ENCODE results near the gene ADAM33.

ADAM33 gene

DNA sequence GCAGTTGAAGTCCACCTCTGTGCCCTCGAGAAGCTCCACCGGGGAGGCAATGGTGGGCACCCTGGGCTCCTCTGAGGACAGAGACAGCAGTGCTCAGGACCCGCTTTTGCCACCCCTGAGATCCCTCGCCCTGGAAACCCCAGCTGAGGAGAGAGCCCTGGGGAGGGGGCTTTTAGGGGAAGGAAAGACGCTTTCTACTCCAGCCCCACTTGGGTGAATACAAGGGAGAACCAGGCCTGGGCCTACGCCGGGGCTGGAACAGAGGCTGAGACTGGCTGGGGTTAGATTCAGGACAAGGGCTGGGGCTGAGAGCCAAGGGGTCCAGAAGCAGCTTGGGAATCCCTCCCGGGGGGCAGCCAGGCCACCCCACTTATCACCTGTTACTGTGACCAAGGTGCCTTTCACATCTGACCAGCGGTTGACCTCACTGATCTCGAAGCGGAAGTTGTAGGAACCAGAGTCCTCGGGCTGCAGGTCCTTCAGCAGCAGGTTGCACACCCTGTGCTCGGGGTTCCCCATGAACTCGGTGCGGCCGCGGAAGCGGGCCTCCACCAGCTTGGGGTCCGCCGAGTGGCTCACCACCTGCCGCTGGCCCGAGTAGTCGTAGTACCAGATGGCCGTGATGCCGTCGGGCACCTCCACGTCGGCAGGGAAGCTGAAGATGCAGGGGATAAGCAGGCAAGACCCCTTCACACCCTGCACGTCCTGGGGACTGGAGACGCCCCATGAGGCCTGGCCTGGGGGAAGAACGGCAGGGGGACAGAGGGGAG, 24.3 kb upstream of the ADAM33 start:
- DNase-seq = no peak
- H3K27me3 Mint-ChIP-seq (ENCODE audit: low read depth, poor library complexity) = peaks cover 5% of the 10 kb centered on the region
- H3K9me3 Mint-ChIP-seq = no peaks in the 10 kb centered on the region
- TF ChIP-seq, protein P1, sequence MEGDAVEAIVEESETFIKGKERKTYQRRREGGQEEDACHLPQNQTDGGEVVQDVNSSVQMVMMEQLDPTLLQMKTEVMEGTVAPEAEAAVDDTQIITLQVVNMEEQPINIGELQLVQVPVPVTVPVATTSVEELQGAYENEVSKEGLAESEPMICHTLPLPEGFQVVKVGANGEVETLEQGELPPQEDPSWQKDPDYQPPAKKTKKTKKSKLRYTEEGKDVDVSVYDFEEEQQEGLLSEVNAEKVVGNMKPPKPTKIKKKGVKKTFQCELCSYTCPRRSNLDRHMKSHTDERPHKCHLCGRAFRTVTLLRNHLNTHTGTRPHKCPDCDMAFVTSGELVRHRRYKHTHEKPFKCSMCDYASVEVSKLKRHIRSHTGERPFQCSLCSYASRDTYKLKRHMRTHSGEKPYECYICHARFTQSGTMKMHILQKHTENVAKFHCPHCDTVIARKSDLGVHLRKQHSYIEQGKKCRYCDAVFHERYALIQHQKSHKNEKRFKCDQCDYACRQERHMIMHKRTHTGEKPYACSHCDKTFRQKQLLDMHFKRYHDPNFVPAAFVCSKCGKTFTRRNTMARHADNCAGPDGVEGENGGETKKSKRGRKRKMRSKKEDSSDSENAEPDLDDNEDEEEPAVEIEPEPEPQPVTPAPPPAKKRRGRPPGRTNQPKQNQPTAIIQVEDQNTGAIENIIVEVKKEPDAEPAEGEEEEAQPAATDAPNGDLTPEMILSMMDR (IDR thresholded peaks at IDR 0.05) = no peak
- H3K36me3 Mint-ChIP-seq (ENCODE audit: low read depth) = no peaks in the 10 kb centered on the region
- no peaks in the 10 kb centered on the region for H3K4me1 Mint-ChIP-seq
- no peak overlapping the region for H3K27ac Mint-ChIP-seq
- H3K4me3 Mint-ChIP-seq = no peak overlapping the region

DNA sequence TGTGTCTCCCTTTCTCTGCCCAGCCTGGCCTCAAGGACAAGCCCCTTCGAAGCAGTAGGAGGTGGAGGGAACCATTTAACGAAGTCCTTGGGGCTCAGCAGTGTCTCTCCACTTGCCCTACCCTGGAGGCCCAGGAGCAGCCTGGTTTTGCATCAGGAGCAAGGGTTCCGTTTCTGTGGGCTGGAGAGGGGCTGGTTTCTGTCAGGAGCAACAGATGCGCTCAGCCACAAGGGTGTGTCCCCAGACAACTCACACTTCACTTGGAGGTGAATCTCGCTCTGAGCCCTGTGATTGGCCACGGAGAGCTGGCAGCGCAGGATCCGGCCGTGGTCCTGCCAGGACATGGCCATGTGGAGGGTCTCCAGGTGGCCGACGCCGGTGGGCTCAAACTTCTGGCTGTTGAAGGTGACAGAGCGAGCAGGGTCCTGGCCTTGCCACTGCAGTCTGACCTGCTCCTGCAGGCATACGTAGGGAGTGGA, 23.7 kb upstream of the ADAM33 start:
- Mint-ChIP-seq H3K27me3 (ENCODE audit: low read depth, poor library complexity) (peaks cover 5% of the 10 kb centered on the region), H3K9me3 (no peaks in the 10 kb centered on the region), H3K27ac (no peak overlapping the region), H3K36me3 (ENCODE audit: low read depth) (no peaks in the 10 kb centered on the region), H3K4me1 (no peaks in the 10 kb centered on the region), H3K4me3 (no peak overlapping the region)
- DNase-seq = no peak
- TF ChIP-seq, protein P1 (IDR thresholded peaks at IDR 0.05) = no peak

DNA sequence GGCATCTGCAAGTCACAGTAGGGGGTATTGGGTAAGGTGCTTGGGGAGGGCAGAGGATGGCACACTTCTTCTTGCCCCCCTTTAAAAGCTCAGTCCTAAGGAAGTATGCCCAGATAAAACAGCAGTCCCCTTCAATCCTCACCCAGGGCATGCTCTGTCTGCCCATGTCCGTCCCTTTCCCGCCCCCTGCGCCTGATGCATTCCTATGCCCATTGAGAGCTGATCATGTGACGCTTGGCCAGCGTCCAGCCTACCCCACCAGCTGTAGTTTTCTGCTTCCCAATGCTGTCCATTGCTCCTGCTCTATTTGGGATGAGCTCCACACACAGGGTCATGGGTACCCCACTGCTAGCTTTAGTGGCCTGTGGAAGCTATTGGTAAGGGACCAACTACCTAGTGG, 22.3 kb upstream of the ADAM33 start:
- H3K27ac Mint-ChIP-seq = no peak overlapping the region
- H3K9me3 Mint-ChIP-seq = no peaks in the 10 kb centered on the region
- H3K27me3 Mint-ChIP-seq (ENCODE audit: low read depth, poor library complexity) = peaks cover 5% of the 10 kb centered on the region
- no peaks in the 10 kb centered on the region for H3K4me1 Mint-ChIP-seq
- H3K4me3 Mint-ChIP-seq = no peak overlapping the region
- TF ChIP-seq, protein P1 (IDR thresholded peaks at IDR 0.05) = no peak
- no peaks in the 10 kb centered on the region for H3K36me3 Mint-ChIP-seq (ENCODE audit: low read depth)
- DNase-seq = no peak

DNA sequence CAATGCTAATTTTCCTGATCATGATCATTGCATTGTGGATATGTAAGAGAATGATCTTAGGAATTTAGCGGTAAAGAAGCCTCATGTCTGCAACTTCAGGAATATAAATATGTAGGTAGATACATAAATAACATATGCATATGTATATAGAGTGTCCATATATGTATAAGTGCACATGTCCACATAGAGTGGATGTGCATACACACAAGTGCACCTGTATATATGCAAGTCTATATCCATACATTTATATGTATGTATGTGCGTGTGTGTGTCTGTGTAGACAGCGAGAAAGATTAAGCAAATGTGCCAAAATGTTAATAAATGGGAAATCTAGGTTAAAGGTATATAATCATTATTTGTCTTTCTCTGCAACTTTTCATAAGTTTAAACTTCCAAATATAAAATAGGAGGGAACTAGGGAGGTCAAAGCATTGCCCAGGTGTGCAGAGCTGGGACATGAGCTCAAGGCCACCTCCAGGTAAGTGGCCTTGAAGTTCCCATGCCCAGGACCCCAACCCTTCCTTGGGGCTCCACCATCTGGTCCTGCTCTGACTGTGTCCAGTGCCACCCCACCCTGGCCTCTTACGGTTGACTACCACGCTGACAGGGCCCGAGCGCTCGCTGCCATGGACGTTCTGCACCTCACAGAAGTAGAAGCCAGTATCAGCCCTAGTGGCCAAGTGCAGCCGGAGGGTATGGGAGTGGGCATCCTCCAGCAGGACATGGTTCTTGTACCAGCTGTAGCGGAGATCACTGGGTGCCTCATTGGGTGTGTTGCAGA, 21.0 kb upstream of the ADAM33 start:
- H3K4me1 Mint-ChIP-seq = no peaks in the 10 kb centered on the region
- peaks cover 5% of the 10 kb centered on the region for H3K27me3 Mint-ChIP-seq (ENCODE audit: low read depth, poor library complexity)
- H3K4me3 Mint-ChIP-seq = no peak overlapping the region
- no peaks in the 10 kb centered on the region for H3K36me3 Mint-ChIP-seq (ENCODE audit: low read depth)
- TF ChIP-seq, protein P1 (IDR thresholded peaks at IDR 0.05) = no peak
- H3K9me3 Mint-ChIP-seq = no peaks in the 10 kb centered on the region
- no peak overlapping the region for H3K27ac Mint-ChIP-seq
- DNase-seq = no peak

DNA sequence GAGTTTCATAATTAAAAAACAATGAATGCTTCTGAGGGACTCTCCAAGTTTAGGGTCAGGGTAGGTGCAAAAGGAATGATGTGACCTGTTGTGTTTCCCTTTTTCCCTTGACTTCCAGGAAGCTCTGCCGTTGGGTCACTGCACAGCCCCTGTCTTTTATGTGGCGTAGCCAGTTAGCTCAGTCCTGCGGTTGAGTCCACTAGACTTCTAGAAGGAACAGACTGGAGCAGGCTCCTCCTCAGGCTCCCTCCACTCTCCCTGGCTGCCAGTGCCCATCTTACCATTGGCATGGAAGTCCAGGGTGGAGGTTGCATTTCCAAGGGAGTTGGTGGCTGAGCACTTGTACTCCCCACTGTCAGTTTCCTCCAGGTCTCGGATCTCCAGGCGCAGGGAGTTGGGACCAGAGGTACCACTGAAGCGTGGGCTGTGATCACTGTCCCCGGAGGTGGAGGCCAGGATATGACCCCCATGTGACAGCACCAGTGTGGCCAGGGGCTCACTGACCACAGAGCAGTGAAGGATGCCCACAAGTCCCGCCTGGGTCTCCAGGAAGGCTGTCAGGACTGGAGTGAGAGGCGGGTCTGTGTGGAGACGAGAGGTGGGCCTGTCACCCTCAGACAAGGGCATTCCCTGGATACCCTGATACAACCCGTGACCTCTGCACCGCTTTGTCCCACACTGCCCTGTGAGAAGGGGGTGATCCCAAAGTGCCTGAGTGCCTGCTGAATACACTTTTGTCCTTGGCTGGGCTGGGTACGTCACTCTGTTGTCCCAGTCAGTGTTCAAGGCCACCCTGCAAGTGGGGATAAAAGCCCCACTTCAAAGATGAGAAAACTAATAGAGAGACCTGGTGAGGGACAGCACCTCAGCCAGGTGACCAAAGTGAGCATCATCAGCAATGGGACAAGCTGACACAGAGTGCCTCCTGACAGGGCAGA, 19.5 kb upstream of the ADAM33 start:
- no peak overlapping the region for H3K27ac Mint-ChIP-seq
- no peaks in the 10 kb centered on the region for H3K36me3 Mint-ChIP-seq (ENCODE audit: low read depth)
- no peaks in the 10 kb centered on the region for H3K9me3 Mint-ChIP-seq
- H3K4me3 Mint-ChIP-seq = no peak overlapping the region
- H3K27me3 Mint-ChIP-seq (ENCODE audit: low read depth, poor library complexity) = peaks cover 5% of the 10 kb centered on the region
- no peaks in the 10 kb centered on the region for H3K4me1 Mint-ChIP-seq
- TF ChIP-seq, protein P1 (IDR thresholded peaks at IDR 0.05) = no peak
- DNase-seq = no peak
